Measurements from ENCODE around the gene SRSF9. TPM values are rescaled to one million over a fixed set of nuclear protein-coding genes. Genes with fewer than 3 reads are reported as not detected.
A peak's percentile ranks its signal among the peaks of the same experiment; 100 is the strongest.
"Not testable (repeated sequence)": the region's sequence is repeated elsewhere in the genome, so short reads cannot be mapped to it uniquely, and the experiment has no call there.

Gene SRSF9
- total RNA-seq, 1 donor from 2014 or later: 255 TPM

DNA sequence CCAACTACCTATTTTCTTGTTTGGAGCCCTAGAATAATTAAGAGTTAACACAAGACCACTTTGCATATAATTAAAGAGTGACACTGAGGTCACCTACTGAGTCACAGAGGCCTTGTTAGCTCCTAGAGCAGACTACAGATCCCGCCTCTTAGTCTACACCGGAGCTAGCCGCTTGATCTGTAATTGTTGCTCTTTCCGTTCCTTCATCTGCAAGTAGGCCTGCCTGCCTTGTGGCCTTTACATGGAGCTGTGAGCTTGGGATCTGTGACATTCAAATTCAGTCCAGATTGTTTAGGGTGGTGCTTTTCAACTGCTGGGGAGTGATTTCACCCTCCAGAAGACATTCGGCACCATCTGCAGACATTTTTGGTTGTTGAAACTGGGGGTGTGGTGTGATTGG is 20.8 kb upstream of the SRSF9 start:
- Mint-ChIP-seq H3K36me3 (ENCODE audit: low read depth, unreplicated experiment) (peaks cover 21% of the 10 kb centered on the region), H3K27me3 (ENCODE audit: unreplicated experiment) (peaks cover 9% of the 10 kb centered on the region), H3K4me1 (ENCODE audit: unreplicated experiment) (peaks cover 14% of the 10 kb centered on the region), H3K27ac (ENCODE audit: unreplicated experiment) (no peak overlapping the region), H3K4me3 (ENCODE audit: unreplicated experiment) (no peak overlapping the region), H3K9me3 (ENCODE audit: unreplicated experiment) (no peaks in the 10 kb centered on the region)
- TF ChIP-seq, protein P1, sequence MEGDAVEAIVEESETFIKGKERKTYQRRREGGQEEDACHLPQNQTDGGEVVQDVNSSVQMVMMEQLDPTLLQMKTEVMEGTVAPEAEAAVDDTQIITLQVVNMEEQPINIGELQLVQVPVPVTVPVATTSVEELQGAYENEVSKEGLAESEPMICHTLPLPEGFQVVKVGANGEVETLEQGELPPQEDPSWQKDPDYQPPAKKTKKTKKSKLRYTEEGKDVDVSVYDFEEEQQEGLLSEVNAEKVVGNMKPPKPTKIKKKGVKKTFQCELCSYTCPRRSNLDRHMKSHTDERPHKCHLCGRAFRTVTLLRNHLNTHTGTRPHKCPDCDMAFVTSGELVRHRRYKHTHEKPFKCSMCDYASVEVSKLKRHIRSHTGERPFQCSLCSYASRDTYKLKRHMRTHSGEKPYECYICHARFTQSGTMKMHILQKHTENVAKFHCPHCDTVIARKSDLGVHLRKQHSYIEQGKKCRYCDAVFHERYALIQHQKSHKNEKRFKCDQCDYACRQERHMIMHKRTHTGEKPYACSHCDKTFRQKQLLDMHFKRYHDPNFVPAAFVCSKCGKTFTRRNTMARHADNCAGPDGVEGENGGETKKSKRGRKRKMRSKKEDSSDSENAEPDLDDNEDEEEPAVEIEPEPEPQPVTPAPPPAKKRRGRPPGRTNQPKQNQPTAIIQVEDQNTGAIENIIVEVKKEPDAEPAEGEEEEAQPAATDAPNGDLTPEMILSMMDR (IDR thresholded peaks at IDR 0.05; ENCODE audit: unreplicated experiment): no peak
- DNase-seq (ENCODE audit: low spot score): no peak

DNA sequence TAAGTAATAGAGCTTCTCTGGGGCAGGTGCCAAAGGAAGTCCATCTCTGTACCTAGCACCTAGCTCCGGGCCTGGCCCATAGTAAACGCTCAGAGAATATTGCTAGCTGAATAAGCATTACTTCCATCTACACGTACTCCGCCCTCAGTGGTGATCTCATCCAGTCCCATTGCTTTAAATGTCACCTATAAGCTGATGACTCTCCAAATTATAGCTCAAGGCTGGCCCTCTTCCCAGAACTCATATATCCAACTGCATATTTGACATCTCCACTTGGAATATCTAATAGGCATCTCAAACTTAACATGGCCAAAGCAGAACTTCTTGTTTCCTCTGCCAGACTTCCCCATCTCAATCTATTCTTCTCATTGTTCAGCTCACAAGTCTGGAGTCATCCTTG is 19.5 kb upstream of the SRSF9 start:
- no peak for DNase-seq (ENCODE audit: low spot score)
- H3K36me3 Mint-ChIP-seq (ENCODE audit: low read depth, unreplicated experiment): peaks cover 17% of the 10 kb centered on the region
- H3K9me3 Mint-ChIP-seq (ENCODE audit: unreplicated experiment): no peaks in the 10 kb centered on the region
- H3K27ac Mint-ChIP-seq (ENCODE audit: unreplicated experiment): no peak overlapping the region
- H3K27me3 Mint-ChIP-seq (ENCODE audit: unreplicated experiment): peaks cover 6% of the 10 kb centered on the region
- TF ChIP-seq, protein P1 (IDR thresholded peaks at IDR 0.05; ENCODE audit: unreplicated experiment): no peak
- peaks cover 10% of the 10 kb centered on the region for H3K4me1 Mint-ChIP-seq (ENCODE audit: unreplicated experiment)
- H3K4me3 Mint-ChIP-seq (ENCODE audit: unreplicated experiment): no peak overlapping the region

GRCh38 chr12:120488057-120488640 is 18.6 kb upstream of the SRSF9 start:
- peaks cover 7% of the 10 kb centered on the region for H3K27me3 Mint-ChIP-seq (ENCODE audit: unreplicated experiment)
- peaks cover 17% of the 10 kb centered on the region for H3K36me3 Mint-ChIP-seq (ENCODE audit: low read depth, unreplicated experiment)
- H3K9me3 Mint-ChIP-seq (ENCODE audit: unreplicated experiment): no peaks in the 10 kb centered on the region
- no peak for DNase-seq (ENCODE audit: low spot score)
- peaks cover 10% of the 10 kb centered on the region for H3K4me1 Mint-ChIP-seq (ENCODE audit: unreplicated experiment)
- TF ChIP-seq, protein P1 (IDR thresholded peaks at IDR 0.05; ENCODE audit: unreplicated experiment): no peak
- H3K27ac Mint-ChIP-seq (ENCODE audit: unreplicated experiment): peak overlapping the region; percentile 72
- H3K4me3 Mint-ChIP-seq (ENCODE audit: unreplicated experiment): no peak overlapping the region

- H3K9me3 Mint-ChIP-seq (ENCODE audit: unreplicated experiment); H3K27ac Mint-ChIP-seq (ENCODE audit: unreplicated experiment); H3K4me1 Mint-ChIP-seq (ENCODE audit: unreplicated experiment); DNase-seq (ENCODE audit: low spot score); H3K27me3 Mint-ChIP-seq (ENCODE audit: unreplicated experiment); H3K4me3 Mint-ChIP-seq (ENCODE audit: unreplicated experiment): not testable (repeated sequence)
- peaks cover 18% of the 10 kb centered on the region for H3K36me3 Mint-ChIP-seq (ENCODE audit: low read depth, unreplicated experiment)
Observed at GRCh38 chr12:120487552-120487951, 18.0 kb upstream of the SRSF9 start.

GRCh38 chr12:120485961-120486881 is 16.7 kb upstream of the SRSF9 start:
- H3K9me3 Mint-ChIP-seq (ENCODE audit: unreplicated experiment): no peaks in the 10 kb centered on the region
- no peak for DNase-seq (ENCODE audit: low spot score)
- H3K27me3 Mint-ChIP-seq (ENCODE audit: unreplicated experiment): peaks cover 8% of the 10 kb centered on the region
- peaks cover 10% of the 10 kb centered on the region for H3K4me1 Mint-ChIP-seq (ENCODE audit: unreplicated experiment)
- no peak overlapping the region for H3K4me3 Mint-ChIP-seq (ENCODE audit: unreplicated experiment)
- H3K27ac Mint-ChIP-seq (ENCODE audit: unreplicated experiment): no peak overlapping the region
- TF ChIP-seq, protein P1 (IDR thresholded peaks at IDR 0.05; ENCODE audit: unreplicated experiment): no peak
- peaks cover 15% of the 10 kb centered on the region for H3K36me3 Mint-ChIP-seq (ENCODE audit: low read depth, unreplicated experiment)
